Measurements from ENCODE around the gene NFATC1. TPM values are rescaled to one million over a fixed set of nuclear protein-coding genes. Genes with fewer than 3 reads are reported as not detected.

The NFATC1 gene
- total RNA-seq, 5 donors from 2014 or later (not counting 1 experiment from before 2014, with no cell fraction given): 58.1 to 108 (median 66.0) TPM

DNA sequence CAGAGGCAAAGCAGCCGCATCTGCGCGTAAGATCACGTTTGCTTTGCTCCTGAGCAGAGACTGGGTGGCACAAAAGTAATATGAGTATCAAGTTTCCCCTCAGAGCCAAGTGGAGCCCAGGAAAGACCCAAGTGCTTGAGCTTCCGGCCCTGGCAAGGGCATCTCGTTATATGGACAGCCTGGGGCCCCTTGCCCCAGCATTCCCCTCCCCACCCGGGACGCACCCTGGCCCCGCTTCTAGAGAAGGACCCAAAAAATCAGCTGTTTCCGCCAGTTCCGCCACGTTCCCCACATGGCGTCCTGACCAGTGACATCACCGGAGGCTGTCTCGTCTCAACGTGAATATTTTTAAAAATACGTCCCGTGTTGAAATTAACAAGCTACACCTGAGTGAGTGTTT lies 135.1 kb downstream of the NFATC1 start:
- H3K27me3 ChIP-seq (replicated peaks in 1 of 2; ENCODE audit: control insufficient read depth in 2 of 2, extremely low read depth in 1 of 2, insufficient read depth in 2 of 2, low read length in 1 of 2): no peaks in the 10 kb centered on the region
- DNase-seq: no peak
- no peaks in the 10 kb centered on the region for H3K27me3 Mint-ChIP-seq
- CTCF ChIA-PET: interaction anchor here (0.6 to 1.9 kb wide), 5 partner anchors 130 to 155 kb away, joined by 3 to 5 read pairs (median 3); no protein-coding TSS in a partner anchor
- peaks cover 11 to 30% (median 13%) of the 10 kb centered on the region in 3 donors for H3K4me1 Mint-ChIP-seq
- H3K36me3 ChIP-seq (ENCODE audit: control insufficient read depth in 2 of 2, extremely low read depth in 1 of 2, insufficient read depth in 1 of 2, low read length in 1 of 2): peaks cover 2 to 24% of the 10 kb centered on the region in 2 donors
- no peak for ATAC-seq (replicated peaks in 1 of 4)
- no peak overlapping the region for H3K4me3 Mint-ChIP-seq
- H3K4me1 ChIP-seq (ENCODE audit: control insufficient read depth in 1 of 2, extremely low read depth in 1 of 2, insufficient read depth in 2 of 2, low read length in 2 of 2): peaks cover 0 to 18% of the 10 kb centered on the region in 2 experiments
- peaks cover 16% of the 10 kb centered on the region for H3K36me3 Mint-ChIP-seq
- H3K9me3 ChIP-seq: no peaks in the 10 kb centered on the region
- 98% methylated on average over 7 of the region's 18 CpGs for WGBS (ENCODE audit: insufficient coverage)
- H3K9me3 Mint-ChIP-seq: no peaks in the 10 kb centered on the region
- H3K27ac ChIP-seq (ENCODE audit: low read length): no peak overlapping the region
- H3K27ac Mint-ChIP-seq: no peak overlapping the region
- no peak overlapping the region for H3K4me3 ChIP-seq (ENCODE audit: control insufficient read depth in 1 of 2, extremely low read depth in 1 of 2, low read length in 1 of 2)
- POLR2A ChIA-PET: no interaction called here

DNA sequence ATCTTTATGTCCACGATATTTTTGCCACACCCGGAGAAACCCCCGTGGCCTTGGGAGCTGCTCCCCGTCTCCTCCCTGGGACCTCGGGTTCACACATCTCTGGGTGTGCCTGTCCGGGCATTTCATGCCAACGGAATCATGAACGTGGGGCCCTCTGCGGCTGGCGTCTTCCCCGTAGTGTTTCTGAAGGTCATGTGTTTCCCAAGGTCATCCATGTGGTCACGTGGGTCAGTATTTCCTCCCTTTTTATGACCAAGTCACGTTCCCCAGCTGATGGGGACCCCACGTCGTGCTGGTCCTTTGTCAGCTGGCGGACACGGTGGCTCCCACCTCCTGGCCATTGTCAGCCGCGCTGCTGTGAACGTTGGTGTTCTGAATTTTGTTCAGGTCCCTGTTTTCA lies 135.7 kb downstream of the NFATC1 start:
- H3K4me3 Mint-ChIP-seq: no peak overlapping the region
- peaks cover 8 to 24% (median 10%) of the 10 kb centered on the region in 3 donors for H3K4me1 Mint-ChIP-seq
- no peaks in the 10 kb centered on the region for H3K27me3 ChIP-seq (replicated peaks in 1 of 2; ENCODE audit: control insufficient read depth in 2 of 2, extremely low read depth in 1 of 2, insufficient read depth in 2 of 2, low read length in 1 of 2)
- no peak for ATAC-seq (replicated peaks in 1 of 4)
- H3K27me3 Mint-ChIP-seq: no peaks in the 10 kb centered on the region
- no peaks in the 10 kb centered on the region for H3K9me3 Mint-ChIP-seq
- WGBS (ENCODE audit: insufficient coverage): 85% methylated on average over 19 of the region's 20 CpGs
- H3K27ac ChIP-seq (ENCODE audit: low read length): no peak overlapping the region
- POLR2A ChIA-PET: no interaction called here
- peaks cover 0 to 12% of the 10 kb centered on the region in 2 experiments for H3K4me1 ChIP-seq (ENCODE audit: control insufficient read depth in 1 of 2, extremely low read depth in 1 of 2, insufficient read depth in 2 of 2, low read length in 2 of 2)
- H3K36me3 Mint-ChIP-seq: peaks cover 16% of the 10 kb centered on the region
- no peak overlapping the region for H3K27ac Mint-ChIP-seq
- no peak overlapping the region for H3K4me3 ChIP-seq (ENCODE audit: control insufficient read depth in 1 of 2, extremely low read depth in 1 of 2, low read length in 1 of 2)
- DNase-seq: no peak
- CTCF ChIA-PET: interaction anchor here in 1 of 2 donors (0.7 to 1.9 kb wide), 2 partner anchors 130 to 153 kb away, joined by 3 to 4 read pairs; no protein-coding TSS in a partner anchor
- H3K9me3 ChIP-seq: no peaks in the 10 kb centered on the region
- peaks cover 0 to 24% of the 10 kb centered on the region in 2 donors for H3K36me3 ChIP-seq (ENCODE audit: control insufficient read depth in 2 of 2, extremely low read depth in 1 of 2, insufficient read depth in 1 of 2, low read length in 1 of 2)

DNA sequence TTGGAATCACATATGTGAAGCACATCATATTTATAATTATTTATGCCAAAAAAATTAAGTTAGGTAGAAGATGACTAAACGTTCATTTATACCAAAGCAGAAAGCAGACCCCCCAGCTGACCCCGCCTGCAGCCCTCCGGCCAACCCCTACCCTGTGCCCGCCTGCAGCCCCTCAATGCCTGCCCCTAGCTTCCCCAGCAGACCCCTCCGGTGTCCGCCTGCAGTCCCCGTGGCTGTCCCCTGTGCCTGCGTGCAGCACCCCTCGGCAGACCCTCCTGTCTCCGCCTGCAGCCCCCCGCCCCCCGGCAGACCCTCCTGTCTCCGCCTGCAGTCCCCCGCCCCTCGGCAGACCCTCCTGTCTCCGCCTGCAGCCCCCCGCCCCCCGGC lies 136.2 kb downstream of the NFATC1 start:
- Histone ChIP-seq H3K4me3 (ENCODE audit: control insufficient read depth in 1 of 2, extremely low read depth in 1 of 2, low read length in 1 of 2) (no peak overlapping the region), H3K9me3 (no peaks in the 10 kb centered on the region), H3K27me3 (replicated peaks in 1 of 2; ENCODE audit: control insufficient read depth in 2 of 2, extremely low read depth in 1 of 2, insufficient read depth in 2 of 2, low read length in 1 of 2) (no peaks in the 10 kb centered on the region), H3K36me3 (ENCODE audit: control insufficient read depth in 2 of 2, extremely low read depth in 1 of 2, insufficient read depth in 1 of 2, low read length in 1 of 2) (peaks cover 0 to 24% of the 10 kb centered on the region in 2 donors), H3K27ac (ENCODE audit: low read length) (no peak overlapping the region), H3K4me1 (ENCODE audit: control insufficient read depth in 1 of 2, extremely low read depth in 1 of 2, insufficient read depth in 2 of 2, low read length in 2 of 2) (peaks cover 0 to 7% of the 10 kb centered on the region in 2 experiments)
- ATAC-seq (replicated peaks in 1 of 4) (no peak), DNase-seq (no peak)
- Mint-ChIP-seq H3K27ac (no peak overlapping the region), H3K36me3 (peaks cover 16% of the 10 kb centered on the region), H3K27me3 (no peaks in the 10 kb centered on the region), H3K4me1 (peaks cover 5 to 19% (median 7%) of the 10 kb centered on the region in 3 donors), H3K9me3 (no peaks in the 10 kb centered on the region), H3K4me3 (no peak overlapping the region)
- CTCF ChIA-PET: interaction anchor here in 1 of 2 donors (1.9 kb wide), 1 partner anchor 154 kb away, joined by 4 read pairs; no protein-coding TSS in a partner anchor
- POLR2A ChIA-PET: no interaction called here
- 90% methylated on average over 6 of the region's 18 CpGs for WGBS (ENCODE audit: insufficient coverage)

DNA sequence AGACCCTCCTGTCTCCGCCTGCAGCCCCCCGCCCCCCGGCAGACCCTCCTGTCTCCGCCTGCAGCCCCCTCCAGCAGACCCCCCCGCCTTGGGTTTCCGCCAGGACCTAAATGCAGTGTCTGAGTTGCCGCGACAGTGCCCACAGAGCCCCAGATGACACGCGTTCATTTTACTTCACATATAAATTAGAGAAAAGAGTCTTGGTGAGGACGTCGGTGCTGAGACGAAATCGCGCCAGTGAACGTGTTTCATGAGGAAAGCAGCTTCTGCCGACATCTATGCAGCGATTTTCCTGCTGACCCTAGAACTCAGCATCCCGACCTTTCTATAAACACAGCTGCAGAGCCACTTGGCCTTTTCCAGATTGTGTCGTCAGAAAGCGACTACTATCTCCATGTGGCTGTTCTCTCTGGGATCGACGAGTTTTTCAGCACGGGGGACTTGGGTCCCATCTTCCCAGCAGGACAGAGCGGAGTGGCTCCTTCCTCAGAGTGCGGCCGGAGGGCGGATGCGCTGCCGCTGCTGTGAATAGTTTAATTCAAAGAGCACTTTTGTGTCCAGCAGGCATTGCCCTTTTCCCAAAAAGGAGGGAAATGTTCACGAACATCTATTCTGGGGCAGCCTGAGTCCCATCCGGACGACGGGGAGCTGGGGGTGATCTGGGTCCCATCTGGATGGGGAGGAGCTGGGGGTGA lies 136.7 kb downstream of the NFATC1 start:
- no peak overlapping the region for H3K27ac Mint-ChIP-seq
- ChIA-PET POLR2A (no interaction called here), CTCF (no interaction called here)
- Histone ChIP-seq H3K27me3 (replicated peaks in 1 of 2; ENCODE audit: control insufficient read depth in 2 of 2, extremely low read depth in 1 of 2, insufficient read depth in 2 of 2, low read length in 1 of 2) (no peaks in the 10 kb centered on the region), H3K4me3 (ENCODE audit: control insufficient read depth in 1 of 2, extremely low read depth in 1 of 2, low read length in 1 of 2) (no peak overlapping the region), H3K9me3 (no peaks in the 10 kb centered on the region), H3K27ac (ENCODE audit: low read length) (no peak overlapping the region), H3K4me1 (ENCODE audit: control insufficient read depth in 1 of 2, extremely low read depth in 1 of 2, insufficient read depth in 2 of 2, low read length in 2 of 2) (peaks cover 0 to 3% of the 10 kb centered on the region in 2 experiments), H3K36me3 (ENCODE audit: control insufficient read depth in 2 of 2, extremely low read depth in 1 of 2, insufficient read depth in 1 of 2, low read length in 1 of 2) (peaks cover 0 to 24% of the 10 kb centered on the region in 2 donors)
- H3K36me3 Mint-ChIP-seq: peaks cover 15% of the 10 kb centered on the region
- no peak for DNase-seq
- peaks cover 4 to 13% (median 6%) of the 10 kb centered on the region in 3 donors for H3K4me1 Mint-ChIP-seq
- no peak for ATAC-seq (replicated peaks in 1 of 4)
- 84% methylated on average over 25 of the region's 34 CpGs for WGBS (ENCODE audit: insufficient coverage)
- no peaks in the 10 kb centered on the region for H3K27me3 Mint-ChIP-seq
- no peak overlapping the region for H3K4me3 Mint-ChIP-seq
- H3K9me3 Mint-ChIP-seq: no peaks in the 10 kb centered on the region

DNA sequence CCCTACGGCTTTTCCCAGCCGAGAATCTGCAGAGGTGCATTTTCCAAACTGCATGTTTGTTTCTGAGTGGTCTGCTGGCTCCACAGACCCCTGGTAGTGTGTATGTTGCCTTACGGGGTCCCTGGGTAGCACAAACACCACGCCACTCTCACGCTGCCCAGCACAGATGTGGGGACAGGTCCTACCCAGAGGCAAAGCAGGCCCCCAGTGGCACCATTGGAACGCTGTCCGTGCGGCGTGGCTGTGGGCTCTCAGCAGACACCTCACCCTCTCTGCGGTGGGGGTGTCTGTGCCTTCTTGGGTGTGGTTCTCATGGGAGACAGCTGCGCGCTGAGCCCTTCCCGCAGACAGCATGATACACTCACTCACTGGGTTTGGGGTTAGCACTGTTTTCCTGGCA lies 137.4 kb downstream of the NFATC1 start:
- H3K9me3 ChIP-seq: no peaks in the 10 kb centered on the region
- H3K27ac ChIP-seq (ENCODE audit: low read length): no peak overlapping the region
- peaks cover 0 to 3% of the 10 kb centered on the region in 2 experiments for H3K4me1 ChIP-seq (ENCODE audit: control insufficient read depth in 1 of 2, extremely low read depth in 1 of 2, insufficient read depth in 2 of 2, low read length in 2 of 2)
- Mint-ChIP-seq H3K36me3 (peaks cover 15% of the 10 kb centered on the region), H3K4me3 (no peak overlapping the region), H3K27ac (no peak overlapping the region), H3K4me1 (peaks cover 4 to 10% (median 5%) of the 10 kb centered on the region in 3 donors), H3K27me3 (no peaks in the 10 kb centered on the region), H3K9me3 (peaks cover 0 to 6% (median 0%) of the 10 kb centered on the region in 3 donors)
- H3K4me3 ChIP-seq (ENCODE audit: control insufficient read depth in 1 of 2, extremely low read depth in 1 of 2, low read length in 1 of 2): no peak overlapping the region
- 96% methylated on average over 11 of the region's 13 CpGs for WGBS (ENCODE audit: insufficient coverage)
- no peak for DNase-seq
- ChIA-PET CTCF (no interaction called here), POLR2A (no interaction called here)
- no peak for ATAC-seq (replicated peaks in 1 of 4)
- peaks cover 0 to 18% of the 10 kb centered on the region in 2 donors for H3K36me3 ChIP-seq (ENCODE audit: control insufficient read depth in 2 of 2, extremely low read depth in 1 of 2, insufficient read depth in 1 of 2, low read length in 1 of 2)
- no peaks in the 10 kb centered on the region for H3K27me3 ChIP-seq (replicated peaks in 1 of 2; ENCODE audit: control insufficient read depth in 2 of 2, extremely low read depth in 1 of 2, insufficient read depth in 2 of 2, low read length in 1 of 2)

GRCh38 chr18:79533591-79533990 lies 137.9 kb downstream of the NFATC1 start:
- H3K27ac Mint-ChIP-seq: no peak overlapping the region
- H3K27me3 Mint-ChIP-seq: no peaks in the 10 kb centered on the region
- ATAC-seq (replicated peaks in 1 of 4): no peak
- no peak for DNase-seq
- CTCF ChIA-PET: no interaction called here
- 84% methylated on average over 8 of the region's 9 CpGs for WGBS (ENCODE audit: insufficient coverage)
- Histone ChIP-seq H3K27me3 (replicated peaks in 1 of 2; ENCODE audit: control insufficient read depth in 2 of 2, extremely low read depth in 1 of 2, insufficient read depth in 2 of 2, low read length in 1 of 2) (no peaks in the 10 kb centered on the region), H3K4me3 (ENCODE audit: control insufficient read depth in 1 of 2, extremely low read depth in 1 of 2, low read length in 1 of 2) (no peak overlapping the region), H3K9me3 (no peaks in the 10 kb centered on the region), H3K36me3 (ENCODE audit: control insufficient read depth in 2 of 2, extremely low read depth in 1 of 2, insufficient read depth in 1 of 2, low read length in 1 of 2) (peaks cover 0 to 14% of the 10 kb centered on the region in 2 donors), H3K27ac (ENCODE audit: low read length) (no peak overlapping the region), H3K4me1 (ENCODE audit: control insufficient read depth in 1 of 2, extremely low read depth in 1 of 2, insufficient read depth in 2 of 2, low read length in 2 of 2) (peaks cover 0 to 3% of the 10 kb centered on the region in 2 experiments)
- H3K36me3 Mint-ChIP-seq: peaks cover 14% of the 10 kb centered on the region
- no peak overlapping the region for H3K4me3 Mint-ChIP-seq
- H3K4me1 Mint-ChIP-seq: peaks cover 3 to 5% (median 4%) of the 10 kb centered on the region in 3 donors
- POLR2A ChIA-PET: no interaction called here
- peaks cover 0 to 6% (median 0%) of the 10 kb centered on the region in 3 donors for H3K9me3 Mint-ChIP-seq
